Tibial nerve (tissue), 4 donors: ENCODE data around the gene AFF2.

Experiments used
- CTCF ChIP-seq, 5 experiments: fragments of 200-600 bp in 3 of 5; fragments of 450-650 bp in 2 of 5; sonication (generic) in 3 of 5; IDR thresholded peaks; one replicate each; pipeline ENCODE4 v1.5.1; 2016 to 2019; ENCODE audit warnings: antibody characterized with exemption in 5 of 5, mild to moderate bottlenecking in 3 of 5, moderate library complexity in 2 of 5
- EP300 ChIP-seq, 2 donors: sonication (generic); formaldehyde crosslinking; IDR thresholded peaks; one replicate each; pipeline ENCODE4 v1.6.1; 2017; ENCODE audit warnings: antibody characterized with exemption in 2 of 2, mild to moderate bottlenecking in 1 of 2
- POLR2A ChIP-seq, 2 donors: fragments of 450-650 bp; IDR thresholded peaks; one replicate each; pipeline ENCODE4 v1.6.1; 2017; ENCODE audit warnings: antibody characterized with exemption in 2 of 2, mild to moderate bottlenecking in 2 of 2, moderate library complexity in 2 of 2

GRCh38 chrX:148942754-148943153, 442.3 kb downstream of the AFF2 start:
- TF ChIP-seq CTCF (IDR thresholded peaks at IDR 0.05) (no peak), POLR2A (IDR thresholded peaks at IDR 0.05) (no peak), EP300 (IDR thresholded peaks at IDR 0.05) (no peak)
